Measurements from ENCODE around the gene ROR2.
"Not testable (repeated sequence)": the region's sequence is repeated elsewhere in the genome, so short reads cannot be mapped to it uniquely, and the experiment has no call there.

The ROR2 gene

DNA sequence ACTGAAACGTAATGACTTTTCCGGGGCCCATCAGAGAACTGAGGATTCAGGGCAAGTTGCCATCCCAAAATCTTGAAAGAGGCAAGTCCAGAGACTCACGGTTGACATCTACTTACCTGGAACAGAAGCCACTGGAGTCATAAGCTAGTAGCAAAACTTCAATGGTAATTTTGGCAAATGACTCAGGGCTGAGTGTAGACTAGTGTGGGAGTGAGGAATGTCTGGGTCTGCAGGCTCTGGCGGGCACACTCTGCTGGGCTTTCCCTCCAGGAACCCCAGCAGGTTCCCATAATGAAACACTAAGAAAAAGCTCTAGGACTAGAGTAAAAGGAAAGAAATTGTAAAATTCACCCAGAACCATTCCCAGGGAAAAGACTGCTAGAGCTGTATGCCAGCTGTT, 403.5 kb downstream of the ROR2 start:
- no peak for DNase-seq

DNA sequence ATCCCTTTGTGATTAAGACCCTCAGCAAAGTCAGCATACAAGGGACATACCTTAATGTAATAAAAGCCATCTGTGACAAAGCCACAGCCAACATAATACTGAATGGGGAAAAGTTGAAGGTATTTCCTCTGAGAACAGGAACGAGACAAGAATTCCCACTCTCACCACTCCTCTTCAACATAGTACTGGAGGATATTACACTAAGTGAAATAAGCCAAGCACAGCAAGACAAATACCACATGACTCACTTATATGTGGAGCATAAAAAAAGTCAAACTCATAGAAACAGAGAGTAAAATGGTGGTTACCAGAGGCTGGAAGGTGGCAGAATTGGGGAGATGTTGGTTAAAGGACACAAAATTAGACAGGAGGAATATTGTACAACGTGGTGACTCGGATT, 408.3 kb downstream of the ROR2 start:
- DNase-seq = no peak

DNA sequence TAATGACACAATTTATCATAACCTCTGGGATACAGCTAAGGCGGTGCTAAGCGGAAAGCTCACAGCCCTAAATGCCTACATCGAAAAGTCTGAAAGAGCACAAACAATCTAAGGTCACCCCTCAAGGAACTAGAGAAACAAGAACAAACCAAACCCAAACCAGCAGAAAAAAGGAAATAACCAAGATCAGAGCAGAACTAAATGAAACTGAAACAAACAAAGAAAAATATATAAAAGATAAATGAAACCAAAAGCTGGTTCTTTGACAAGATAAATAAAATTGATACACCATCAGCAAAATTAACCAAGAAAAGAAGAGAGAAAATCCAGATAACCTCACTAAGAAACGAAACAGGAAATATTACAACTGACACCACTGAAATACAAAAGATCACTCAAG, 409.5 kb downstream of the ROR2 start:
- DNase-seq = not testable (repeated sequence)

DNA sequence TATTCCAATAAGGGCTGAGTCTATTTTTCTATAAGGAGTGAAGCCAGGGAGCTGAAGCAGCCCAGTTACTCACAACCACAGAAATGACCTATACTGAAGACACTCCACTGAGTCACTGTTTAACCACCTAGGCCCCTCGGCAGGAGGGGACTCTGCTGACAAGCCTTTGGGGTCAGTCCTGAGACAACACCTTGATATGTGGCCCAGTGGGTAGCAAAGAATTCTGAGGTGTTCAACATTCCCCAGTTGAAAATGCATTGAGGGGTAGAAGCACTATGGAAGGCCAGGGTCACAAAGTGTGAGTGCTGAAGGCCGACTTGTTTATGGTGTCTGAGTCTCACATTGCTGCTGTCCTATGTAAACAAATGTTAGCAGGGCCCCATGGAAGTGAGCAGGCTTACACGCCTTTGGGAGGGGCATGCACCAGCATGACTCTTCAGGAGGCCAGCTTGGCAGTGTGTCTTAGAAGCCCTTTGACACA, 413.8 kb downstream of the ROR2 start:
- DNase-seq = no peak

DNA sequence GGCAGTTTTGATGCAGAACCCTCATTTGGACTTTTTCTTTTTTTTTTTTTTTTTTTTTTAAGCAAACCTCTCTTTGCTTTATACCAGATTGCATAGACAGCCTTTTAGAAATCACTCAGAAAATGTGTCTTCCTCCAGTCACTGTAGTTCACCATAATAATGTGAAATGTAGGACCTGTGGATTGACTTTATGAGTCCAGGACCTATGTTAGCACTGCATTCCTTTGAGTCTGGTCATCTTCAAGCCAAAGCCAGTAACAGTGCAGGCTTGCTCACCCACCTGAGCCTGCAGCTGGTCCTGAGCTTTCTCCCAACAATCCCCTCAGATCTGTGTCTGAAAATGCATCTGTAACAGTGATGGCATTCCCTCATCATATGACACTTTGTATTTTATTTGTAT, 415.7 kb downstream of the ROR2 start:
- DNase-seq = no peak

DNA sequence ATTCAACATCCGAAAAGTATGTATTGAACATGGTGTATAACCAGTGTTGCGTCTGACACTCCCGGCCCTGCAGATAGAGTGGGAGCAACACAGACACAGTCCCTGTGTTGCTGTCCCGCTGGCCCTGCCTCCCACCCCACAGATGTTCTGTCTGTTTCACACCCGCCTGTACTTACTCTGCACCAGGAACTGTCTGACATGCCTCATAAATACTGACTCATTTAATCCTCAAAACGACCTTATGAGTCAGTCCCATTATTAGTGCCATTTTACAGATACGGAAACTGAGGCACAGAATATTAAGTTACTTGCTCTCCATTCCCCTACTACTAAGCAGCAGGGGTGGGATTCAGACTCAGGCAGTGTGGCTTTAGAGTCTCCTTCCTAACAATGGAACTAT, 416.6 kb downstream of the ROR2 start:
- no peak for DNase-seq

DNA sequence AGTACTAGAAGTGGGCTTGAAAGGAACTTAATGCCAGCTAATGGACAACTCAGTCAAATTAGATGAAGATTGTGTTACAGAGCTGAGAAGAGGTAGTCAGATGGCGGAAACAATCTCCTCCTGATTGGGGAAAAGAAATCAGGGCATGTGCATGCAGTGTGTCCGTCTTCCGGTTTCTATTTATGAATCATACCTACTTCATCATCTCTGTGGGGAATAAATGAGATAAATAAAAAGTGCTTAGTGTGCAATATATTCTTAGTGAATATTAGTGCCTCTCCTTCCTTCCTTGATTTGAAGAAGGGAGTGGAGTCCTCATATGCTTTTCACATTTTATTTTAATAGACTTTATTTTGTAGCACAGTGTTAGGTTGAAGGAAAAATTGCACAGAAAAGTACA, 417.7 kb downstream of the ROR2 start:
- no peak for DNase-seq

DNA sequence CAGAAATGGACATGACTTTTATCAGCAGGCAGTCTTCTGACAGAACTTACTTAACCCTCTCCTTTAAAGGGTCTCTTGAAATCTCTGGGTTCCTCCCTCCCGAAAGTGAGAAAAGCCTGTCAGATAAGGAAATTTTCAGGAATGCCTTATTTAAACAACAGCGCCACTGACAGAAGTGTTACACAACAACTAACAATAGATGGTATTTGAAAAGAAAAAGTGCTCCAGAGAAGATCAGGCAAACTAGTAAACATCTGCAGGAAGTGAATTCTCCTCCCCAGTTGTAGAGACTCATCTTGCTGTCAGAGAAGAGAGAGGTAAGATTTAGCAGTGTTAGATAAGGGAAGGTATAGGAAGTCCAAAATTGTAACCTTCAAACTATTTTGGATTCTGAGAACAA, 419.2 kb downstream of the ROR2 start:
- DNase-seq = no peak

DNA sequence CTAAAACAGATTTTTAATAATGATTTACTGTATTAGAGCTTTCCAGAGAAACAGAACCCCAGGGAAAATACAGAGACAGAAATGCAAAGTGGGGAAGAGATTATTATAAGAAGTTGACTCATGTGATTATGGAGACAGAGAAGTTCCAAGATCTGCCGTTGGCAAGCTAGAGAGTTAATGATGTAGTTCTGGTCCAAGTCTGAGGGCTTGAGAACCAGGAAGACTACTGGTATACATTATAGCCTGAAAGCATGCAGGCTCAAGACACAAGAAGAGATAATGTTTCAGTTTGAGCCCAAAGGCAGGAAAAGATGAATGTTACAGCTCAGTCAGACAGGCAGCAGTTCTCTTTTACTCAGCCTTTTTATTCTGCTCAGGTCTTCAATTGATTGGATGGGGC, 427.5 kb downstream of the ROR2 start:
- DNase-seq = no peak

DNA sequence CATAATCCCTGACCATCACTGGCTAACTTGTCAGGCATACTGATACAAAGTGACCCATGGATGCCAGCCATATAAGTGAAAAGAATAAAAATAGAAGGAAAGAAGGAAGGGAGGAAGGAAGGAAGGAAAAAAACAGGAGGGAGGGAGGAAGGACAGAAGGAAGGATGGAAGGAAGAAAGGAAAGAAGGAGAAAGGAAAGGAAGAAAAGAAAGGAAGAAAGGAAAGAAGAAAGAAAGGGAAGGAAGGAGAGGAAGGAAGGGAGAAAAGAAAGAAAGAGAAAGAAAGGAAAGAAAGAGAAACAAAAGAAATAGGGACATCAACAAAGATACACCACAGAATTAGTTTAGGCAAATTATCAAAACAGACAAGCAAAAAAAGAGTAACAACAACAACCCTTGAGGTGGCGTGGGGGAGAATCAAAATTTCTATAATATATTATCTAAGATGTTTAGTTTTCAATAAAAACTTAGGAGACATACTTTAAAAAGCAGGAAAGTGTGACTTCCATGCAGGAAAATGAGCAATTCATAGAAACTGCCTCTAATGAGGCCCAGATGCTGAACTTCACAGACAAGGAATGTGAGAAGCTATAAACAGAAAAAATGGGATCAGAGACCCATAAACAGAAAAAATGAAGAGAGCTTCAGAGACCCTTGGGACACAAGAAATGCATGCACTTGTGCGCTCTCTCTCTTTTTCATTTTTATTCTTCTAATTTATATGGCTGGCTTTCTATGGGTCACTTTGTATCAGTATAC, 430.3 kb downstream of the ROR2 start:
- DNase-seq = no peak

DNA sequence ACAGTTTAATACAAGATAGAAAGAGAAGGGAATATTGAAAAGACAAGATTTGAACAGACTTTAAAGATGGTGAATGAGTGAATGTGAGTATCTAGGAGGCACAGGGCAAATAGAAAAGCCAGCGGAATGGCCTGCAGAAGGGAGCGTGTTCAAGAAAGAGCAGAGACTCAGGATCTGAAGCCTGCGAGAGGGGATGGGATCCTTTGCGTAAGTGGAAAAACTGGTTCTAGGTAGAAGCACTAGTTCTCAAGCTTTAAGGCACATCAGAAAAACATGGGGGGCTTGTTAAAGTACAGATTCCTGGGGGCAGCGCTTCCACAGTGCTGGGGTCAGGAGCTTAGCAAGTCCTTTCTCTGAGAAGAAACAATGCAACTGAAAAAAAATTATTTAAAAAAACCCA, 431.6 kb downstream of the ROR2 start:
- no peak for DNase-seq

DNA sequence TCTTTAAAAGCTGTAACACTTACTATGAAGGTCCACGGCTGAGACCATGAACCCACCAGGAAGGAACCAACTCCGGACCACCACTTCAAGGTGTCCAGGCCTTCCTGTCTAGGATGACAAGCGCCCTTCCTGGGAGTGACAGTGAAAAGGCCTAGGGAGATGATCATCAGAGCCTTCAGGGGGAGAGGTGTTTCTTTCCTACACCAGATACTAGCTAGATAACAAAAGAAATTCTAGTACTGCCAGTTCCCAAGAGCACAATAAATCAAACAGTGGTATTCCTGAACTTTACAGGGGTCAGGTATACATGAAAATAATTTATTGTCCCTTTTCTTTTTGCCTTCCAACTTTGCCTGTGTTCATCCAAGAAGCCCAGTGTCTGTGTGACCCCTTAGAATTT, 432.2 kb downstream of the ROR2 start:
- no peak for DNase-seq

DNA sequence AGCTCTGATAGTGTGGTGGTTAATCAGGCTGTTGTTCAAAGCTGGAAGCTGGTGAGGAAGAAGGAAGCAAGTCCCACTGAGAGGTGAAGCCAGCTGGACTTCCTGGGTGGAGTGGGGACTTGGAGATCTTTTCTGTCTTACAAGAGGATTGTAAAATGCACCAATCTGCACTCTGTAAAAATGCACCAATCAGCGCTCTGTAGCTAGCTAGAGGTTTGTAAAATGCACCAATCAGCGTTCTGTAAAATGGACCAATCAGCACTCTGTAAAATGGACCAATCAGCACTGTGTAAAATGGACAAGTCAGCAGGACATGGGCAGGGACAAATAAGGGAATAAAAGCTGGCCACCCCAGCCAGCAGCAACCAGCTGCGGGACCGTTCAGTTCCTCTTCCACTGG, 432.7 kb downstream of the ROR2 start:
- DNase-seq = not testable (repeated sequence)

DNA sequence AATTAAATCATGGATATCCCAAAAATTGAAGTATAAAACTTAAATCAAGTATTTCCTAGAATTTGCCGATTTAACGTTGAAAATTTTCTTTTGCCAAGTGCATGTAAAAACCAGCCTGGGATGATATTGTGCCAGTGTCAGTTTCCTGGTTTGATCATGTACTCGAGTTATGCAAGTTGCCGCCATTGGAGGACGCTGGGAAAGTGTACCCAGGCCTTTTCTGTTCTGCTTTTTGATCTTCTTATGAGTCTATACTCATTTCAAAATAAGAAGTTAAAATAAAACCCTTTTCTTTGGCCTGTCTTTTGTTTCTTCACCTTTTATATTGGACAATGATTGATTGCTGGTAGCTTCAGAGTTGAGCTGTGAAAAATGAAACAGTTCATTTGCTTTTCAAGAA, 433.3 kb downstream of the ROR2 start:
- DNase-seq = no peak

DNA sequence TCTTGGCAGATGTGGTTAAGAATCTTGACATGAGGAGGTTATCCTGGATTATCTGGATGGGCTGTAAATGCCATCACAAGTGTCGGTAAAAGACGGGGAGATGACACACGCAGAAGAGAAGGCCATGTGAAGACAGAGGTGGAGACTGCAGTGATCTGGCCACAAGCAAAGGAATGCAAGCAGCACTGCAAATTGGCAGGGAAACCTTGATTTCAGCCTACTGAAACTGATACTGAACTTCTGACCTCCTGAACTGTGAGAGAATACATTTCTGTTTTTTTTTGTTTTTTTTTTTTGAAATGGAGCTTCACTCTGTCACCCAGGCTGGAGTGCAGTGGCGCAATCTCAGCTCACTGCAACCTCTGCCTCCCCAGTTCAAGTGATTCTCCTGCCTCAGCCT, 433.9 kb downstream of the ROR2 start:
- DNase-seq = no peak

DNA sequence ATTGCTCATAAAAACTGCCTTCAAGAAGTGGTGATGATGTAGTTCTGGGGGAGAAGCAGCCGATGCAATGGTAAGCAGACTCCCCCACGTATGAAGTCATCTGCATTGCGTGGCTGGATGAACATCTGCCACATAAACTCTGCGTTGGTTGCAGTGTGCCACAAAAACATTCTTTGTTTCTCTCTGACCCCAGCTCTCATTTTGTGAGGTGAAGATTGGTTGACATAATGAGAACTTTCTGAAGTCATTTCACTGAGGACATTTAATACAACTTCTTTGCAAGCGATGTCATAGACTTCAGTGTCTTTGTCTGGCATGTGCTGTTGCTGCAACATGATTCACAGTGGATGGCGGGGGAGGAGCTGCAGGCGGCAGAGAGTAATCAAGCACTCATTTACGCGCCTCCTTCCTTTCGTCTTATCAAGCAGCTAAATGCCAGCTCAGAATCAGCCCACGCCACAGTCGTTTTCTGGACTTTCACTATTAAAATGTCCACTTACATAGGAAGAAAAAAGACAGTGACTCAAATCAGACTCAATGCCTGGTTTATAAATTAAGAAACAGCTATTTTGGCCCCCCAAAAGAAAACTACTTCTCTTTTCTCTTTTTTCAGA, 434.8 kb downstream of the ROR2 start:
- DNase-seq = no peak
